Smooth muscle cell (in vitro differentiated cells): ENCODE measurements around the gene HSD17B8. TPM values are rescaled to one million over a fixed set of nuclear protein-coding genes. Genes with fewer than 3 reads are reported as not detected.

Experiments used
- DNase-seq: peaks from one replicate; lab custom pipeline; 2025; ENCODE audit not compliant: unreplicated experiment; lab: John Stamatoyannopoulos, UW
- H2AFZ ChIP-seq: fragments of 200-600 bp; sonication (generic); 2 replicates; pipeline ENCODE4 v1.6.0; 2016; ENCODE audit warnings: antibody characterized with exemption, low read depth, mild to moderate bottlenecking
- H3F3A ChIP-seq: fragments of 200-600 bp; sonication (generic); 2 replicates; pipeline ENCODE4 v1.6.0; 2017; ENCODE audit warnings: antibody characterized with exemption, low read depth
- H3K27ac ChIP-seq: fragments of 200-600 bp; sonication (generic); 2 replicates; pipeline ENCODE4 v1.5.1; 2016; ENCODE audit warnings: low read depth, mild to moderate bottlenecking
- H3K27me3 ChIP-seq: fragments of 200-600 bp; sonication (generic); 2 replicates; pipeline ENCODE4 v1.6.1; 2016; ENCODE audit warnings: low read depth, mild to moderate bottlenecking
- H3K36me3 ChIP-seq: fragments of 200-600 bp; sonication (generic); 2 replicates; pipeline ENCODE4 v1.5.1; 2016; ENCODE audit warnings: low read depth
- H3K4me1 ChIP-seq: fragments of 200-600 bp; sonication (generic); 2 replicates; pipeline ENCODE4 v1.5.1; 2016; ENCODE audit warnings: low read depth
- H3K4me2 ChIP-seq: fragments of 200-600 bp; sonication (generic); 2 replicates; pipeline ENCODE4 v1.6.0; 2016; ENCODE audit warnings: mild to moderate bottlenecking
- H3K4me3 ChIP-seq: fragments of 200-600 bp; sonication (generic); 2 replicates; pipeline ENCODE4 v1.5.1; 2016; ENCODE audit warnings: mild to moderate bottlenecking
- H3K79me2 ChIP-seq: fragments of 200-600 bp; sonication (generic); 2 replicates; pipeline ENCODE4 v1.6.0; 2016; ENCODE audit warnings: low read depth, mild to moderate bottlenecking
- H3K9ac ChIP-seq: fragments of 200-600 bp; sonication (generic); 2 replicates; pipeline ENCODE4 v1.6.0; 2016; ENCODE audit warnings: low read depth
- H3K9me3 ChIP-seq: fragments of 200-600 bp; sonication (generic); replicated peaks from 2 replicates; pipeline ENCODE4 v1.5.1; 2016; ENCODE audit warnings: low read depth
- H4K20me1 ChIP-seq: fragments of 200-600 bp; sonication (generic); 2 replicates; pipeline ENCODE4 v1.6.0; 2016; ENCODE audit warnings: low read depth
- WGBS: methylation state at CpG from one replicate; pipeline ENCODE4 v1.1.7; 2016; ENCODE audit warnings: low lambda C conversion rate; 5-methylcytosine and 5-hydroxymethylcytosine counted together
- polyA plus RNA-seq: library from polyadenylated mRNA; unstranded; fragments of >200 nt; fragmentation: Nextera tagmentation; extraction: Ambion mirVana; gene quantifications from 2 replicates; pipeline ENCODE4 v1.2.1, GENCODE V29; 2016
- total RNA-seq: library from RNA; depleted of rRNA; stranded (reverse); fragments of >200 nt; gene quantifications from 2 replicates; pipeline ENCODE4 v1.2.3, GENCODE V29; 2014
- TF ChIP-seq, protein P1 (sequence below): fragments of 200-600 bp; sonication (generic); IDR thresholded peaks from 2 replicates; pipeline ENCODE4 v1.5.1; 2017; ENCODE audit warnings: borderline replicate concordance, mild to moderate bottlenecking, antibody characterized with exemption; ENCODE audit not compliant: insufficient read depth, poor library complexity, severe bottlenecking

HSD17B8 gene
- total and polyA plus RNA-seq, 2 experiments from 2014 or later, result 3.7 to 4.9 TPM

DNA sequence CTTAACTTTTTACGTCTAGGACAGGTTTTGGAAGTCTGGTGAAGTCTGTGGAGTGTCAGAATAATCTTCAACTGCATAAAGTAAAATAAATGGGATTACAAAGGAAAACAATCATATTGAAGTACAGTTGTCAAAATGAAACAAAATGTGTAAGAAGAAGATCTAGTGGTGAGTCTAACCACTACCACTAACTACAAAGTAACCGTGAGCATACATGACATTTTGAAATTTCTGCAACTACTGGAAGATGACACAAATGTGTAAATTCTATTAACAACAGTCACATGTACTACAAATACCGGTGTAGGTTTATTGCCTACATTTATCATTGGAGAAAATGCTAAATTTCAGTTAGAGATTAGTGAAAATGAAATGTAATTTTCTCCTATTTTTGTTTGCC lies 37.5 kb downstream of the HSD17B8 start:
- H3K4me2 ChIP-seq, result no peak overlapping the region
- no peaks in the 10 kb centered on the region for H3K9me3 ChIP-seq
- H3K36me3 ChIP-seq, result no peaks in the 10 kb centered on the region
- 66% methylated on average over 3 of the region's 3 CpGs for WGBS
- DNase-seq, result no peak
- no peak overlapping the region for H3K4me3 ChIP-seq
- H4K20me1 ChIP-seq, result no peaks in the 10 kb centered on the region
- H3F3A ChIP-seq, result no peaks in the 10 kb centered on the region
- TF ChIP-seq, protein P1, sequence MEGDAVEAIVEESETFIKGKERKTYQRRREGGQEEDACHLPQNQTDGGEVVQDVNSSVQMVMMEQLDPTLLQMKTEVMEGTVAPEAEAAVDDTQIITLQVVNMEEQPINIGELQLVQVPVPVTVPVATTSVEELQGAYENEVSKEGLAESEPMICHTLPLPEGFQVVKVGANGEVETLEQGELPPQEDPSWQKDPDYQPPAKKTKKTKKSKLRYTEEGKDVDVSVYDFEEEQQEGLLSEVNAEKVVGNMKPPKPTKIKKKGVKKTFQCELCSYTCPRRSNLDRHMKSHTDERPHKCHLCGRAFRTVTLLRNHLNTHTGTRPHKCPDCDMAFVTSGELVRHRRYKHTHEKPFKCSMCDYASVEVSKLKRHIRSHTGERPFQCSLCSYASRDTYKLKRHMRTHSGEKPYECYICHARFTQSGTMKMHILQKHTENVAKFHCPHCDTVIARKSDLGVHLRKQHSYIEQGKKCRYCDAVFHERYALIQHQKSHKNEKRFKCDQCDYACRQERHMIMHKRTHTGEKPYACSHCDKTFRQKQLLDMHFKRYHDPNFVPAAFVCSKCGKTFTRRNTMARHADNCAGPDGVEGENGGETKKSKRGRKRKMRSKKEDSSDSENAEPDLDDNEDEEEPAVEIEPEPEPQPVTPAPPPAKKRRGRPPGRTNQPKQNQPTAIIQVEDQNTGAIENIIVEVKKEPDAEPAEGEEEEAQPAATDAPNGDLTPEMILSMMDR, result no peak
- H3K27me3 ChIP-seq, result peaks cover 16% of the 10 kb centered on the region
- H3K27ac ChIP-seq, result no peak overlapping the region
- no peaks in the 10 kb centered on the region for H3K79me2 ChIP-seq
- no peak overlapping the region for H2AFZ ChIP-seq
- no peaks in the 10 kb centered on the region for H3K4me1 ChIP-seq
- no peak overlapping the region for H3K9ac ChIP-seq

DNA sequence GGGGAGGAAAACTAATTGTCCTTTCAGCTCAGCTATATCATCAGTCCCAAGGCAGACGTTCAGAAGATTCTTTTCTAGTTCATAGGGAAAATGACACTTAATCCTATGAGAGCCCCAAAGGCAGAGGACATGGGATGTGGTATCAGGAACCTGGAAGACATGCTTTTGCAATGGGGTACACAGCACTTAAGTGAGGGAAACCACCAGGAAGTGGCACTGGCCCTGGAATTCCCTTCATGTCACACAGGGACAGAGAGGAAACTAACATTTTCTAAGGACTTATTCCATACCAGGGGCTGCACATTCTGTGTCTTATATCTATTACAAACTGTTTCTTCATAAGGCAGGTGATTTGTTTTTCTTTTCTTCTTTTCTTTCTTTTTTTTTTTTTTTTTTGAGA lies 39.0 kb downstream of the HSD17B8 start:
- H2AFZ ChIP-seq, result no peak overlapping the region
- H3K4me2 ChIP-seq, result no peak overlapping the region
- TF ChIP-seq, protein P1, result no peak
- H3K9me3 ChIP-seq, result no peaks in the 10 kb centered on the region
- H3K36me3 ChIP-seq, result no peaks in the 10 kb centered on the region
- H4K20me1 ChIP-seq, result no peaks in the 10 kb centered on the region
- no peak overlapping the region for H3K4me3 ChIP-seq
- WGBS, result 65% methylated on average over 1 of the region's 1 CpG
- H3K4me1 ChIP-seq, result peaks cover 2% of the 10 kb centered on the region
- no peak overlapping the region for H3K27ac ChIP-seq
- no peak overlapping the region for H3K9ac ChIP-seq
- no peaks in the 10 kb centered on the region for H3K79me2 ChIP-seq
- DNase-seq, result no peak
- no peaks in the 10 kb centered on the region for H3F3A ChIP-seq
- H3K27me3 ChIP-seq, result peaks cover 16% of the 10 kb centered on the region

DNA sequence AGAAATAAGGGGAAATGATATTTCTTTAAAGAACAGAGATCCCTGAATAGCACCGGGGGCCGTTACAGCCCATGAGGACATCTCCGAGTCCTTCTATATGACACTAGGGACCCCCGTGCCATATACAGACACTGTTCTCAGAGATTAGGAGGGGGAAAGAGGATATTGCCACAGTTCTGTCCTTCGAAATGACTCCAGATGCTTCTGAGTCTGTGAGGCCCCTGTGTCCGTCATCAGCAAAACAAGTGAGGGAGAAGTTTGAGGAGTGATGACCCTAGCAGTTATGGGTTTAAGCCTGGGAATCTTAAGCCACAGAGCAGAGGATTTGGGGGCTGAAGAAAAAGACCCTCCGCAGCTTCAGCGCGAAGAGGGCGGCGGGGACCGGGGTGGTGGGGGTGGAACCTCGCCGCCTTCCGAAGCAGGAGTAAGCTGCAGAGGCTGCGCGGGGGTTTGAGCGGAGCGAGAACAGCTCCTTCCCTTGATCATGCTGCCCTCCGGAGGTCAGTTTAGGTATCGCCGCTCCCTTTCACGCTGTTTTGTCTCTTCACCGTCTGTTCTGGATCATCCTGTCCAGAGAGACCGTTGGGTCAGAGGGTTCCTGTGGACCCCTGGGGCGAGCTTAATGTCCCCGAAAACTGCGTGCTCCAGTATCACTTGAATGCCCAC lies 43.7 kb downstream of the HSD17B8 start:
- Histone ChIP-seq H3K36me3 (no peaks in the 10 kb centered on the region), H4K20me1 (no peaks in the 10 kb centered on the region), H3K79me2 (no peaks in the 10 kb centered on the region), H3K9ac (peak overlapping the region; percentile 56), H3F3A (no peaks in the 10 kb centered on the region), H3K27ac (peak overlapping the region; percentile 57), H3K9me3 (no peaks in the 10 kb centered on the region), H3K4me1 (peaks cover 15% of the 10 kb centered on the region), H3K27me3 (peaks cover 5% of the 10 kb centered on the region), H3K4me3 (peak overlapping the region; percentile 53), H2AFZ (peak overlapping the region; percentile 75), H3K4me2 (peak overlapping the region; percentile 90)
- 7% methylated on average over 24 of the region's 28 CpGs for WGBS
- TF ChIP-seq, protein P1, result peak; percentile 91
- DNase-seq, result peak; percentile 78

DNA sequence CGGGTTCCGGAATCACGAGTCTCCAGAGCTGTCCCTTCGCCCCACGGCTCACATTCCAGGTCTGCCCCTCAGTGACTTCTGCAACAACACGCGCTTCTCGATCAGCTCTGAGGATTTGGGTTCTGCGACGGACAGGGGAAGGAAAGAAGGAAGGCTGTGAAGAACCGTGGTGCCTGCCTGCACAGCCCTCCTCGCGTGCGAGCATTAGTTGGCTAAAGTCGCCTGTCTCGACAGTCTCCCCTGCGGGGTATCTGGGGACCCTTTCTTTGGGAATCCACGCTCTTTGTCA lies 44.1 kb downstream of the HSD17B8 start:
- H2AFZ ChIP-seq, result peak overlapping the region; percentile 31
- H3K9me3 ChIP-seq, result no peaks in the 10 kb centered on the region

More for the DNA sequence above, 44.1 kb downstream of the HSD17B8 start:
- Histone ChIP-seq H3K4me2 (peak overlapping the region; percentile 90), H3K79me2 (no peaks in the 10 kb centered on the region), H3K9ac (peak overlapping the region; percentile 56), H4K20me1 (no peaks in the 10 kb centered on the region), H3K4me1 (peaks cover 15% of the 10 kb centered on the region), H3K4me3 (peak overlapping the region; percentile 53), H3K27ac (peak overlapping the region; percentile 57), H3K36me3 (no peaks in the 10 kb centered on the region), H3F3A (no peaks in the 10 kb centered on the region), H3K27me3 (peaks cover under 1% of the 10 kb centered on the region)
- TF ChIP-seq, protein P1, result no peak
- no peak for DNase-seq
- 12% methylated on average over 18 of the region's 18 CpGs for WGBS
